Measurements from ENCODE around the gene CBX4. TPM values are rescaled to one million over a fixed set of nuclear protein-coding genes. Genes with fewer than 3 reads are reported as not detected.
A peak's percentile ranks its signal among the peaks of the same experiment; 100 is the strongest.

CBX4 gene
- total and polyA plus RNA-seq, 2 of the 13 experiments (the other 11 are each of a cell fraction or from before 2014, with no cell fraction given), result 25.8 to 50.8 TPM

GRCh38 chr17:79803997-79804855, 35.0 kb downstream of the CBX4 start (continued):
- TF ChIP-seq NFAT5 (CRISPR knock-in tag; IDR thresholded peaks at IDR 0.05) (peak; percentile 83), ZNF550 (CRISPR knock-in tag; IDR thresholded peaks at IDR 0.05; ENCODE audit: borderline replicate concordance) (no peak; the same call in 1 of the 2 replicates), HNRNPLL (IDR thresholded peaks at IDR 0.05; ENCODE audit: low read depth, low read length, poor library complexity, severe bottlenecking) (peak; percentile 52), ZNF543 (CRISPR knock-in tag; IDR thresholded peaks at IDR 0.05) (peak; percentile 82), ZNF205 (CRISPR knock-in tag; IDR thresholded peaks at IDR 0.05) (peak; percentile 62; the same call in 1 of the 2 replicates), MNT (IDR thresholded peaks at IDR 0.05) (no peak), REXO4 (CRISPR knock-in tag; IDR thresholded peaks at IDR 0.05; ENCODE audit: borderline replicate concordance) (0 out of 2 replicates have a peak, but pooled peaks have one; percentile 85), ZSCAN29 (CRISPR knock-in tag; conservative IDR thresholded peaks at IDR 0.05) (0 out of 2 replicates have a peak, but pooled peaks have one; percentile 32), ZNF572 (CRISPR knock-in tag; IDR thresholded peaks at IDR 0.05) (0 out of 2 replicates have a peak, but pooled peaks have one; percentile 7), MTF2 (CRISPR knock-in tag; IDR thresholded peaks at IDR 0.05; ENCODE audit: borderline replicate concordance) (peak; percentile 96), ZNF501 (CRISPR knock-in tag; IDR thresholded peaks at IDR 0.05) (peak; percentile 79), RBM22 (optimal IDR thresholded peaks at IDR 0.05; ENCODE audit: low read length) (no peak), ZNF878 (CRISPR knock-in tag; IDR thresholded peaks at IDR 0.05) (peak; percentile 96), NCOA1 (CRISPR knock-in tag; IDR thresholded peaks at IDR 0.05) (peak; percentile 68; the same call in 1 of the 2 replicates)
- TF ChIP-seq, protein P1, sequence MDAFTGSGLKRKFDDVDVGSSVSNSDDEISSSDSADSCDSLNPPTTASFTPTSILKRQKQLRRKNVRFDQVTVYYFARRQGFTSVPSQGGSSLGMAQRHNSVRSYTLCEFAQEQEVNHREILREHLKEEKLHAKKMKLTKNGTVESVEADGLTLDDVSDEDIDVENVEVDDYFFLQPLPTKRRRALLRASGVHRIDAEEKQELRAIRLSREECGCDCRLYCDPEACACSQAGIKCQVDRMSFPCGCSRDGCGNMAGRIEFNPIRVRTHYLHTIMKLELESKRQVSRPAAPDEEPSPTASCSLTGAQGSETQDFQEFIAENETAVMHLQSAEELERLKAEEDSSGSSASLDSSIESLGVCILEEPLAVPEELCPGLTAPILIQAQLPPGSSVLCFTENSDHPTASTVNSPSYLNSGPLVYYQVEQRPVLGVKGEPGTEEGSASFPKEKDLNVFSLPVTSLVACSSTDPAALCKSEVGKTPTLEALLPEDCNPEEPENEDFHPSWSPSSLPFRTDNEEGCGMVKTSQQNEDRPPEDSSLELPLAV (CRISPR knock-in tag; conservative IDR thresholded peaks at IDR 0.05; ENCODE audit: low read depth), result no peak
- TF ChIP-seq, protein P2, sequence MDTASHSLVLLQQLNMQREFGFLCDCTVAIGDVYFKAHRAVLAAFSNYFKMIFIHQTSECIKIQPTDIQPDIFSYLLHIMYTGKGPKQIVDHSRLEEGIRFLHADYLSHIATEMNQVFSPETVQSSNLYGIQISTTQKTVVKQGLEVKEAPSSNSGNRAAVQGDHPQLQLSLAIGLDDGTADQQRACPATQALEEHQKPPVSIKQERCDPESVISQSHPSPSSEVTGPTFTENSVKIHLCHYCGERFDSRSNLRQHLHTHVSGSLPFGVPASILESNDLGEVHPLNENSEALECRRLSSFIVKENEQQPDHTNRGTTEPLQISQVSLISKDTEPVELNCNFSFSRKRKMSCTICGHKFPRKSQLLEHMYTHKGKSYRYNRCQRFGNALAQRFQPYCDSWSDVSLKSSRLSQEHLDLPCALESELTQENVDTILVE (CRISPR knock-in tag; IDR thresholded peaks at IDR 0.05), result peak; percentile 19; the same call in 1 of the 2 replicates
- TF ChIP-seq, protein P3, sequence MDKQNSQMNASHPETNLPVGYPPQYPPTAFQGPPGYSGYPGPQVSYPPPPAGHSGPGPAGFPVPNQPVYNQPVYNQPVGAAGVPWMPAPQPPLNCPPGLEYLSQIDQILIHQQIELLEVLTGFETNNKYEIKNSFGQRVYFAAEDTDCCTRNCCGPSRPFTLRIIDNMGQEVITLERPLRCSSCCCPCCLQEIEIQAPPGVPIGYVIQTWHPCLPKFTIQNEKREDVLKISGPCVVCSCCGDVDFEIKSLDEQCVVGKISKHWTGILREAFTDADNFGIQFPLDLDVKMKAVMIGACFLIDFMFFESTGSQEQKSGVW (CRISPR knock-in tag; IDR thresholded peaks at IDR 0.05; ENCODE audit: borderline replicate concordance), result no peak; the same call in 1 of the 2 replicates
